ENCODE measurements around the gene DENND5B. TPM values are rescaled to one million over a fixed set of nuclear protein-coding genes. Genes with fewer than 3 reads are reported as not detected.
A peak's percentile ranks its signal among the peaks of the same experiment; 100 is the strongest.

DENND5B gene
- total RNA-seq, 1 experiment from 2014 or later = 9.2 TPM

DNA sequence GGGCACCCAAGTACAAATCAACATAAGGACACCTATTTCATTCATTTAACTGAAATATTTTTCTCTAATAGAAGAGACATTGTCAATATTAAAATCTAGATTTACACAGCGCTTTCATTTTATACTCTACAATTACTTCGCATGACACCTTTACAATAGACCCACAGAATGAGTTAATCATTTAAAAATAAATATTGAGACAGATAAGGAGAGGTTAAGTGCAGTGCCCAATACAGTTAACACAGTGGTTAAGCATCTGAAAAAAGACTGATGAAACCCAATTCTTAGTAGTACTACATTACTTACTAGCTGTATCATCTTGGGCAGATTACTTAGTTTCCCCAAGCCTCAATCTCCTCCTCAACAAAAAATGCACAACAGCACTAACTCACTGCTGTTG lies 116.2 kb downstream of the DENND5B start:
- ChIA-PET POLR2A (ENCODE audit: unreplicated experiment) (no interaction called here), CTCF (no interaction called here)
- Histone ChIP-seq H3K27me3 (ENCODE audit: insufficient read depth, low read depth) (no peaks in the 10 kb centered on the region), H3F3A (ENCODE audit: insufficient read depth, low read depth) (no peaks in the 10 kb centered on the region), H3K4me3 (no peak overlapping the region), H3K79me2 (ENCODE audit: low read depth) (no peaks in the 10 kb centered on the region), H3K9me3 (ENCODE audit: insufficient read depth, low read depth) (no peaks in the 10 kb centered on the region), H3K4me2 (no peak overlapping the region), H3K27ac (no peak overlapping the region), H2AFZ (no peak overlapping the region), H4K20me1 (ENCODE audit: insufficient read depth) (no peaks in the 10 kb centered on the region), H3K4me1 (replicated peaks; ENCODE audit: insufficient read depth) (no peaks in the 10 kb centered on the region), H3K9me2 (ENCODE audit: insufficient read depth) (no peaks in the 10 kb centered on the region), H3K36me3 (ENCODE audit: low read depth) (no peaks in the 10 kb centered on the region)
- no peak for DNase-seq
- intact Hi-C loops (cut with micrococcal nuclease; ENCODE audit: unreplicated experiment) = no loop called here
- TF ChIP-seq EZH2 (IDR thresholded peaks at IDR 0.05; ENCODE audit: low read depth) = no peak
- TF ChIP-seq CTCF (conservative IDR thresholded peaks at IDR 0.05) = no peak
- BruUV-seq (replicated peaks) = no TSS peak

GRCh38 chr12:31471823-31472222 lies 119.1 kb downstream of the DENND5B start:
- Histone ChIP-seq H3K27ac (no peak overlapping the region), H3F3A (ENCODE audit: insufficient read depth, low read depth) (no peaks in the 10 kb centered on the region), H3K27me3 (ENCODE audit: insufficient read depth, low read depth) (no peaks in the 10 kb centered on the region), H3K36me3 (ENCODE audit: low read depth) (no peaks in the 10 kb centered on the region), H2AFZ (no peak overlapping the region), H3K79me2 (ENCODE audit: low read depth) (no peaks in the 10 kb centered on the region), H3K4me1 (replicated peaks; ENCODE audit: insufficient read depth) (no peaks in the 10 kb centered on the region), H3K4me3 (no peak overlapping the region), H3K9me3 (ENCODE audit: insufficient read depth, low read depth) (no peaks in the 10 kb centered on the region), H3K9me2 (ENCODE audit: insufficient read depth) (no peaks in the 10 kb centered on the region), H3K4me2 (no peak overlapping the region), H4K20me1 (ENCODE audit: insufficient read depth) (no peaks in the 10 kb centered on the region)
- TF ChIP-seq EZH2 (IDR thresholded peaks at IDR 0.05; ENCODE audit: low read depth) (no peak), CTCF (conservative IDR thresholded peaks at IDR 0.05) (no peak)
- intact Hi-C loops (cut with micrococcal nuclease; ENCODE audit: unreplicated experiment) = no loop called here
- no peak for DNase-seq
- CTCF ChIA-PET = no interaction called here
- BruUV-seq (replicated peaks) = no TSS peak
- POLR2A ChIA-PET (ENCODE audit: unreplicated experiment) = no interaction called here

- H3K9me2 ChIP-seq (ENCODE audit: insufficient read depth) = no peaks in the 10 kb centered on the region
- POLR2A ChIA-PET (ENCODE audit: unreplicated experiment) = interaction anchor here (0.6 kb wide), 1 partner anchor 156 kb away, joined by 32 read pairs; no protein-coding TSS in a partner anchor
- no peaks in the 10 kb centered on the region for H3K4me1 ChIP-seq (replicated peaks; ENCODE audit: insufficient read depth)
- peak in 1 of 2 experiments; percentile 5 for DNase-seq
- no peaks in the 10 kb centered on the region for H4K20me1 ChIP-seq (ENCODE audit: insufficient read depth)
- H3K4me3 ChIP-seq = no peak overlapping the region
- intact Hi-C loops (cut with micrococcal nuclease; ENCODE audit: unreplicated experiment) = no loop called here
- CTCF ChIA-PET = no interaction called here
- no peak for TF ChIP-seq CTCF (conservative IDR thresholded peaks at IDR 0.05)
- no peak for TF ChIP-seq EZH2 (IDR thresholded peaks at IDR 0.05; ENCODE audit: low read depth)
- H3K27me3 ChIP-seq (ENCODE audit: insufficient read depth, low read depth) = no peaks in the 10 kb centered on the region
- H3K27ac ChIP-seq = no peak overlapping the region
- H3K4me2 ChIP-seq = no peak overlapping the region
- BruUV-seq (replicated peaks) = no TSS peak
- H3K79me2 ChIP-seq (ENCODE audit: low read depth) = no peaks in the 10 kb centered on the region
- H3K9me3 ChIP-seq (ENCODE audit: insufficient read depth, low read depth) = no peaks in the 10 kb centered on the region
- no peaks in the 10 kb centered on the region for H3F3A ChIP-seq (ENCODE audit: insufficient read depth, low read depth)
- no peak overlapping the region for H2AFZ ChIP-seq
- no peaks in the 10 kb centered on the region for H3K36me3 ChIP-seq (ENCODE audit: low read depth)
Observed at GRCh38 chr12:31471051-31471450, 119.9 kb downstream of the DENND5B start.
